SU-DHL-6 (cell line): ENCODE results near the gene ANKLE1.
A peak's percentile ranks its signal among the peaks of the same experiment; 100 is the strongest.

Source experiments
- H2AFZ ChIP-seq: fragments of 200-600 bp; sonication (generic); 2 replicates; pipeline ENCODE4 v1.6.1; 2014; ENCODE audit warnings: low read depth, mild to moderate bottlenecking, moderate library complexity, mixed read lengths, antibody characterized with exemption, low read length; ENCODE audit not compliant: severe bottlenecking
- H3F3A ChIP-seq: fragments of 200-600 bp; shearing (Covaris generic); 2 replicates; pipeline ENCODE4 v1.6.0; 2016; ENCODE audit warnings: antibody characterized with exemption, mild to moderate bottlenecking; ENCODE audit not compliant: insufficient read depth
- H3K27ac ChIP-seq: fragments of 200-600 bp; sonication (generic); 2 replicates; pipeline ENCODE4 v1.5.1; 2016; ENCODE audit warnings: low read depth, mild to moderate bottlenecking, low read length, moderate library complexity, mixed read lengths
- H3K27me3 ChIP-seq: fragments of 200-600 bp; sonication (generic), shearing (Covaris generic); 2 replicates; pipeline ENCODE4 v1.6.0; 2014; ENCODE audit warnings: mild to moderate bottlenecking, low read length
- H3K36me3 ChIP-seq: fragments of 200-600 bp; sonication (generic); 2 replicates; pipeline ENCODE4 v1.6.1; 2014; ENCODE audit warnings: mild to moderate bottlenecking, low read length, mixed read lengths
- H3K4me2 ChIP-seq: fragments of 300-600, 200-600 bp; shearing (Covaris generic), sonication (generic); 2 replicates; pipeline ENCODE4 v1.6.0; 2014; ENCODE audit warnings: low read length, low read depth, mild to moderate bottlenecking; ENCODE audit not compliant: poor library complexity, severe bottlenecking
- H3K4me3 ChIP-seq: fragments of 200-600 bp; sonication (generic); 2 replicates; pipeline ENCODE4 v1.5.1; 2014; ENCODE audit warnings: antibody characterized with exemption, low read length, mild to moderate bottlenecking, mixed read lengths; ENCODE audit not compliant: insufficient read depth, poor library complexity, severe bottlenecking
- H3K79me2 ChIP-seq: fragments of 200-600 bp; sonication (generic); 2 replicates; pipeline ENCODE4 v1.6.1; 2014; ENCODE audit warnings: mild to moderate bottlenecking, low read length, moderate library complexity; ENCODE audit not compliant: insufficient read depth
- H3K9ac ChIP-seq: fragments of 200-600 bp; sonication (generic); 2 replicates; pipeline ENCODE4 v1.7.0; 2014; ENCODE audit warnings: mild to moderate bottlenecking, low read length
- H3K9me2 ChIP-seq: fragments of 200-600 bp; sonication (generic); replicated peaks from 2 replicates; pipeline ENCODE4 v1.6.1; 2014; ENCODE audit warnings: low read length; ENCODE audit not compliant: insufficient read depth
- H3K9me3 ChIP-seq: fragments of 200-600 bp; sonication (generic); 2 replicates; pipeline ENCODE4 v1.6.1; 2014; ENCODE audit warnings: low read length, mixed read lengths; ENCODE audit not compliant: insufficient read depth
- H4K20me1 ChIP-seq: fragments of 200-600 bp; sonication (generic); 2 replicates; pipeline ENCODE4 v1.6.1; 2014; ENCODE audit warnings: low read depth, mild to moderate bottlenecking, antibody characterized with exemption, low read length, moderate library complexity, mixed read lengths
- EZH2phosphoT487 ChIP-seq: fragments of 200-600 bp; sonication (generic), shearing (Covaris generic); conservative IDR thresholded peaks from 2 replicates; pipeline ENCODE4 v1.6.1; 2018; ENCODE audit warnings: mild to moderate bottlenecking, antibody characterized with exemption, low read length, moderate library complexity, mixed read lengths
- TF ChIP-seq, protein P1 (sequence below): fragments of 200-600 bp; sonication (generic); IDR thresholded peaks from one replicate; pipeline ENCODE4 v1.5.1; 2017; ENCODE audit warnings: antibody characterized with exemption, mild to moderate bottlenecking, low read length, moderate library complexity; ENCODE audit not compliant: insufficient read depth, poor library complexity, severe bottlenecking

Gene ANKLE1

GRCh38 chr19:17235300-17235970 is 46.3 kb upstream of the ANKLE1 start:
- Histone ChIP-seq H4K20me1 (no peaks in the 10 kb centered on the region), H3K36me3 (no peaks in the 10 kb centered on the region)

DNA sequence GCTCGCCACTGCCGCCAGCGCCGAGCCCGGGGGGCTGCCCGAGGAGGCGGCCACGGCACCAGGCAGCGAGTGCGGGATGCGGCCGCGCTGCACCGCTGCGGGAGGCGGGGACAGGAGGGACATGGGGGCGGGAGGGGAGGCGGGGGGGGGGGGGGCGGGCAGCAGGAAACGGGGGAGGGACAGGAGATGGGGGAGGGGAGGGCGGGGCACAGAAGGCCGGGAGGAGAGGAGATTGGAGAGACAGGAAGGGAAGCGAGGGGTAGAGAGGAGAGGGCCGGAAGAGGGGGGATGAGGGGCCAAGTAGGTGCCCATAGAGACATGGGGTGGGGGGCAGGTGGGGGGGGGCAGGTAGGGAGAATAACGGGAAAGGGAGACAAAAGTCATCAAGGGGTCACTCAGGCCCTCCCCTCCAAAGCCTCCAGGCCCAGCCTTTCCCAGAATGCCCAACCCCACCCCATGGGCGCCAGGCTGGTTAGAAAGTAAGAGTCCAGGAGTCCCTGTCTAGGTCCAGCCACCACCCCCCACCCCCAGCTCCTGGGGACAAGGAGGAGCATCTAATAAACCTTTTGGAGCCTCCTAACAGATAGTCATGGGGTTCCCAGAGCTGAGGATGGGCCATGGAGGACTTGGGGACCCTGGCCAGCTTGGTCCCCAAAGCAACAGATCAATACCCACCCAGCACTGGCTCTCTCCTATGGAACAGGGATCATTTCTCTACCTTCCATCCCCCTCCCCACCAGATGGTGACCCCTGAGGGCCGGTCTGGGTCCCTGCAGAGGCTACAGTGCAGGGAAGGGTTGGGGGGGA is 45.5 kb upstream of the ANKLE1 start:
- Histone ChIP-seq H3K27ac (no peak overlapping the region), H3K9ac (peak overlapping the region; percentile 66), H3K9me3 (no peaks in the 10 kb centered on the region), H3K79me2 (no peaks in the 10 kb centered on the region), H2AFZ (peak overlapping the region; percentile 78), H3K27me3 (no peaks in the 10 kb centered on the region), H3F3A (0 out of 2 replicates have a peak, but pooled peaks cover 10% of the 10 kb centered on the region), H3K4me2 (peak overlapping the region; percentile 87), H3K36me3 (no peaks in the 10 kb centered on the region), H3K4me3 (peak overlapping the region; percentile 49), H4K20me1 (no peaks in the 10 kb centered on the region), H3K9me2 (no peaks in the 10 kb centered on the region)
- TF ChIP-seq, protein P1, sequence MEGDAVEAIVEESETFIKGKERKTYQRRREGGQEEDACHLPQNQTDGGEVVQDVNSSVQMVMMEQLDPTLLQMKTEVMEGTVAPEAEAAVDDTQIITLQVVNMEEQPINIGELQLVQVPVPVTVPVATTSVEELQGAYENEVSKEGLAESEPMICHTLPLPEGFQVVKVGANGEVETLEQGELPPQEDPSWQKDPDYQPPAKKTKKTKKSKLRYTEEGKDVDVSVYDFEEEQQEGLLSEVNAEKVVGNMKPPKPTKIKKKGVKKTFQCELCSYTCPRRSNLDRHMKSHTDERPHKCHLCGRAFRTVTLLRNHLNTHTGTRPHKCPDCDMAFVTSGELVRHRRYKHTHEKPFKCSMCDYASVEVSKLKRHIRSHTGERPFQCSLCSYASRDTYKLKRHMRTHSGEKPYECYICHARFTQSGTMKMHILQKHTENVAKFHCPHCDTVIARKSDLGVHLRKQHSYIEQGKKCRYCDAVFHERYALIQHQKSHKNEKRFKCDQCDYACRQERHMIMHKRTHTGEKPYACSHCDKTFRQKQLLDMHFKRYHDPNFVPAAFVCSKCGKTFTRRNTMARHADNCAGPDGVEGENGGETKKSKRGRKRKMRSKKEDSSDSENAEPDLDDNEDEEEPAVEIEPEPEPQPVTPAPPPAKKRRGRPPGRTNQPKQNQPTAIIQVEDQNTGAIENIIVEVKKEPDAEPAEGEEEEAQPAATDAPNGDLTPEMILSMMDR = no peak
- TF ChIP-seq EZH2phosphoT487 = no peak

More at GRCh38 chr19:17235300-17235970, 46.3 kb upstream of the ANKLE1 start:
- Histone ChIP-seq H3K27me3 (no peaks in the 10 kb centered on the region), H3K27ac (peak overlapping the region; percentile 30; the same call in 1 of the 2 replicates), H3F3A (0 out of 2 replicates have a peak, but pooled peaks cover 10% of the 10 kb centered on the region), H3K9me2 (no peaks in the 10 kb centered on the region), H2AFZ (peak overlapping the region; percentile 78), H3K4me3 (peak overlapping the region; percentile 49), H3K79me2 (no peaks in the 10 kb centered on the region), H3K4me2 (peak overlapping the region; percentile 87), H3K9ac (peak overlapping the region; percentile 66), H3K9me3 (no peaks in the 10 kb centered on the region)
- TF ChIP-seq EZH2phosphoT487 = no peak
- TF ChIP-seq, protein P1 = peak; percentile 49

DNA sequence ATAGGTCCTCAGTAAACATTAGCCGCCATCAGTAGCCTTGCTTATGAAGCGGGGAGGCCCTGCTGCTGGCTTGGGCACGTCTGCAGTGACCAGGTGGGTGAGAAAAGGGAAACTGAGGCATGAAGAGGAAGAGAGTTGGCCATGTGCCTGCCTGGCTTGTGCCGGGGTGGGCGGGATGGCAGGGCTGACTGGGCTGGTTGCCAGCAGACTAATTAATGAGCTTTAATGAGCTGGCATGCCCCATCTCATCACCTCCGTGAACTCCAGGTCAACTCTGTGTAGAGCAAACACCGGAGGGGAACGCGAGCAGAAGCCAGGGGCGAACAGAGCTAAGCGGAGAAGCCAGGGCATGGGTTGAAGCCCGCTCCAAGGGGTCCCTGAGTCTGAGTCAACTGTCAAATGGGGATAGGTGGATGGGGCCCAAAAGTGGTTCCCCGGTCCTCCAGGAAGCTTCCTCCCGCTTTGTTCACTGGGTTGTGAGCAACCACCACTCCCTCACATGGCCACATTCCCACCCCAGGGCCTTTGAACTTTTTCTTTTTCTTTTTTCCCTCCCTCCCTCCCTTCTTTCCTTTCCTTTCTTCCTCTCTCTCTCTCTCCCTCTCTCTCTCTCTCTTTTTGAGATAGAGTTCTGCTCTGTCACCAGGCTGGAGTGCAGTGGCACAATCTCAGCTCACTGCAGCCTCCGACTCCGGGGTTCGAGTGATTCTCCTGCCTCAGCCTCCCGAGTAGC is 44.7 kb upstream of the ANKLE1 start:
- H3K27ac ChIP-seq = no peak overlapping the region
- no peaks in the 10 kb centered on the region for H3K36me3 ChIP-seq
- no peak for TF ChIP-seq EZH2phosphoT487
- TF ChIP-seq, protein P1 = no peak
- H4K20me1 ChIP-seq = no peaks in the 10 kb centered on the region
- H3K27me3 ChIP-seq = no peaks in the 10 kb centered on the region
- no peak overlapping the region for H2AFZ ChIP-seq
- H3K9ac ChIP-seq = no peak overlapping the region
- H3K9me3 ChIP-seq = no peaks in the 10 kb centered on the region
- no peaks in the 10 kb centered on the region for H3K9me2 ChIP-seq
- H3F3A ChIP-seq = 0 out of 2 replicates have a peak, but pooled peaks cover 10% of the 10 kb centered on the region
- no peaks in the 10 kb centered on the region for H3K79me2 ChIP-seq
- H3K4me3 ChIP-seq = no peak overlapping the region
- no peak overlapping the region for H3K4me2 ChIP-seq
